ENCODE measurements around the gene PPP1R2.
A peak's percentile ranks its signal among the peaks of the same experiment; 100 is the strongest.

Gene PPP1R2

GRCh38 chr3:195537995-195538394 is 5.1 kb downstream of the PPP1R2 start:
- H3K4me1 ChIP-seq (ENCODE audit: insufficient read depth, low read length, poor library complexity, severe bottlenecking), result peaks cover 55% of the 10 kb centered on the region
- H4K20me1 ChIP-seq (ENCODE audit: insufficient read depth, low read length, poor library complexity, severe bottlenecking), result peaks cover 59% of the 10 kb centered on the region
- peaks cover 99% of the 10 kb centered on the region for H3K79me2 ChIP-seq (ENCODE audit: insufficient read depth, low read length)
- H3K4me2 ChIP-seq (ENCODE audit: low read depth, low read length, poor library complexity, severe bottlenecking), result peak overlapping the region; percentile 92
- H3F3A ChIP-seq (ENCODE audit: low read depth), result no peaks in the 10 kb centered on the region
- H3K4me3 ChIP-seq (ENCODE audit: low read length, poor library complexity, severe bottlenecking), result peak overlapping the region; percentile 96
- H3K9me3 ChIP-seq (ENCODE audit: insufficient read depth, low read depth, low read length), result no peaks in the 10 kb centered on the region
- H3K9me2 ChIP-seq (replicated peaks; ENCODE audit: low read depth, low read length), result no peaks in the 10 kb centered on the region
- H3K27me3 ChIP-seq (ENCODE audit: insufficient read depth, low read length, poor library complexity, severe bottlenecking), result no peaks in the 10 kb centered on the region
- no peak overlapping the region for H3K9ac ChIP-seq (ENCODE audit: low read depth, low read length, poor library complexity, severe bottlenecking)
- H2AFZ ChIP-seq (ENCODE audit: low read length), result no peak overlapping the region
- H3K36me3 ChIP-seq (ENCODE audit: insufficient read depth, low read length), result no peaks in the 10 kb centered on the region
- TF ChIP-seq EZH2phosphoT487 (IDR thresholded peaks at IDR 0.05; ENCODE audit: borderline replicate concordance) (no peak), CTCF (conservative IDR thresholded peaks at IDR 0.05; ENCODE audit: low read length) (no peak)

GRCh38 chr3:195535293-195535692 is 7.8 kb downstream of the PPP1R2 start:
- H3K4me2 ChIP-seq (ENCODE audit: low read depth, low read length, poor library complexity, severe bottlenecking), result peak overlapping the region; percentile 43

DNA sequence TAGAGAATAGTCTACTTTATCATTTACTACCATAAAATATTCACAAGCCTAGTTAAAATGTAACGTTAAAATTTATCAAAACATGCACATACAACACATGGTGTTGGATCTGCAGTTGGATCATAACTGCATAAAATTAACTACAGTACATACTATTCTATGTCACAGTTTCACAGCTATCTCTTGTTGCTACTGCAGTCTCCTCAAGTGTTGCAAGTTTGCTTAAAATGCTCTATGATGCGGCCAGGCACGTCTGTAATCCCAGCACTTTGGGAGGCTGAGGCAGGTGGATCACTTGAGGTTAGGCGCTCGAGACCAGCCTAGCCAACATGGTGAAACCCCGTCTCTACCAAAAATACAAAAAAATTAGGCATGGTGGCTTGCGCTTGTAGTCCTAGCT is 10.3 kb downstream of the PPP1R2 start:
- peaks cover 24% of the 10 kb centered on the region for H3K4me1 ChIP-seq (ENCODE audit: insufficient read depth, low read length, poor library complexity, severe bottlenecking)
- no peak overlapping the region for H3K9ac ChIP-seq (ENCODE audit: low read depth, low read length, poor library complexity, severe bottlenecking)
- H3K9me2 ChIP-seq (replicated peaks; ENCODE audit: low read depth, low read length), result no peaks in the 10 kb centered on the region
- no peak overlapping the region for H3K4me2 ChIP-seq (ENCODE audit: low read depth, low read length, poor library complexity, severe bottlenecking)
- peaks cover 88% of the 10 kb centered on the region for H3K79me2 ChIP-seq (ENCODE audit: insufficient read depth, low read length)
- no peaks in the 10 kb centered on the region for H3K27me3 ChIP-seq (ENCODE audit: insufficient read depth, low read length, poor library complexity, severe bottlenecking)
- no peak overlapping the region for H2AFZ ChIP-seq (ENCODE audit: low read length)
- H3K36me3 ChIP-seq (ENCODE audit: insufficient read depth, low read length), result peaks cover 6% of the 10 kb centered on the region; the same call in 1 of the 2 replicates
- no peak overlapping the region for H3K4me3 ChIP-seq (ENCODE audit: low read length, poor library complexity, severe bottlenecking)
- H4K20me1 ChIP-seq (ENCODE audit: insufficient read depth, low read length, poor library complexity, severe bottlenecking), result peaks cover 31% of the 10 kb centered on the region
- no peak for TF ChIP-seq CTCF (conservative IDR thresholded peaks at IDR 0.05; ENCODE audit: low read length)
- no peak for TF ChIP-seq EZH2phosphoT487 (IDR thresholded peaks at IDR 0.05; ENCODE audit: borderline replicate concordance)
- H3F3A ChIP-seq (ENCODE audit: low read depth), result no peaks in the 10 kb centered on the region
- no peaks in the 10 kb centered on the region for H3K9me3 ChIP-seq (ENCODE audit: insufficient read depth, low read depth, low read length)

More at GRCh38 chr3:195535293-195535692, 7.8 kb downstream of the PPP1R2 start:
- no peaks in the 10 kb centered on the region for H3K9me3 ChIP-seq (ENCODE audit: insufficient read depth, low read depth, low read length)
- H3F3A ChIP-seq (ENCODE audit: low read depth), result no peaks in the 10 kb centered on the region
- no peak overlapping the region for H2AFZ ChIP-seq (ENCODE audit: low read length)
- TF ChIP-seq CTCF (conservative IDR thresholded peaks at IDR 0.05; ENCODE audit: low read length), result no peak
- TF ChIP-seq EZH2phosphoT487 (IDR thresholded peaks at IDR 0.05; ENCODE audit: borderline replicate concordance), result no peak
- peaks cover 42% of the 10 kb centered on the region for H3K4me1 ChIP-seq (ENCODE audit: insufficient read depth, low read length, poor library complexity, severe bottlenecking)
- H3K27me3 ChIP-seq (ENCODE audit: insufficient read depth, low read length, poor library complexity, severe bottlenecking), result no peaks in the 10 kb centered on the region
- peak overlapping the region; percentile 15 for H3K4me3 ChIP-seq (ENCODE audit: low read length, poor library complexity, severe bottlenecking)
- no peak overlapping the region for H3K9ac ChIP-seq (ENCODE audit: low read depth, low read length, poor library complexity, severe bottlenecking)
- peaks cover 44% of the 10 kb centered on the region for H4K20me1 ChIP-seq (ENCODE audit: insufficient read depth, low read length, poor library complexity, severe bottlenecking)
- H3K36me3 ChIP-seq (ENCODE audit: insufficient read depth, low read length), result no peaks in the 10 kb centered on the region
- H3K9me2 ChIP-seq (replicated peaks; ENCODE audit: low read depth, low read length), result no peaks in the 10 kb centered on the region
- H3K79me2 ChIP-seq (ENCODE audit: insufficient read depth, low read length), result peaks cover 96% of the 10 kb centered on the region

Measured in Loucy (cell line).